CD14-positive monocyte (primary cell): Measurements from ENCODE around the gene SLC6A20. TPM values are rescaled to one million over a fixed set of nuclear protein-coding genes. Genes with fewer than 3 reads are reported as not detected.
A peak's percentile ranks its signal among the peaks of the same experiment; 100 is the strongest.

Experiments used
- DNase-seq, 3 donors: peaks; one replicate each; pipeline ENCODE4 v3.0.0-alpha.2; 2011 to 2022
- H2AFZ ChIP-seq: 2 replicates; pipeline ENCODE4 v1.6.0; 2012; ENCODE audit warnings: mild to moderate bottlenecking, low read depth, low read length, inconsistent platforms; ENCODE audit not compliant: insufficient read depth, poor library complexity, severe bottlenecking
- H3K27ac ChIP-seq, 2 donors: 1 replicate in 1 of 2; 2 replicates in 1 of 2; pipeline ENCODE4 v1.5.1; 2012 to 2013; ENCODE audit warnings: low read length in 2 of 2, control low read depth in 1 of 2, inconsistent platforms in 1 of 2, low read depth in 1 of 2, mild to moderate bottlenecking in 1 of 2
- H3K27me3 ChIP-seq, 2 donors: one replicate each; pipeline versions ENCODE4 v1.6.0 to v1.6.1; 2011 to 2013; ENCODE audit warnings: low read length in 2 of 2; ENCODE audit not compliant: control insufficient read depth in 2 of 2, insufficient read depth in 2 of 2
- H3K36me3 ChIP-seq, 2 donors: replicated peaks in 1 of 2; 1 replicate in 1 of 2; 2 replicates in 1 of 2; pipeline versions ENCODE4 v1.5.1 to v1.6.1; 2012 to 2013; ENCODE audit warnings: low read length in 2 of 2, control low read depth in 1 of 2, inconsistent platforms in 1 of 2, mild to moderate bottlenecking in 1 of 2; ENCODE audit not compliant: insufficient read depth in 2 of 2, control insufficient read depth in 1 of 2
- H3K4me1 ChIP-seq, 2 donors: 1 replicate in 1 of 2; 2 replicates in 1 of 2; pipeline versions ENCODE4 v1.5.1 to v1.6.1; 2012 to 2013; ENCODE audit warnings: low read length in 2 of 2, control low read depth in 1 of 2, inconsistent platforms in 1 of 2, mild to moderate bottlenecking in 1 of 2, moderate library complexity in 1 of 2; ENCODE audit not compliant: insufficient read depth in 2 of 2, control insufficient read depth in 1 of 2
- H3K4me2 ChIP-seq: replicated peaks from 2 replicates; pipeline ENCODE3; 2012; ENCODE audit warnings: low read length, moderate library complexity, mild to moderate bottlenecking; ENCODE audit not compliant: poor library complexity, severe bottlenecking; ENCODE audit errors: extremely low read depth
- H3K4me3 ChIP-seq, 3 experiments: fragments of 200-600 bp in 1 of 3; sonication (generic) in 1 of 3; replicated peaks in 1 of 3; 1 replicate in 2 of 3; 2 replicates in 1 of 3; pipeline ENCODE4 v1.5.1; 2011 to 2013; ENCODE audit warnings: low read length in 3 of 3, mild to moderate bottlenecking in 3 of 3, control low read depth in 2 of 3, low read depth in 2 of 3, inconsistent platforms in 1 of 3, moderate library complexity in 1 of 3
- H3K79me2 ChIP-seq: 2 replicates; pipeline ENCODE4 v1.6.0; 2012; ENCODE audit warnings: mild to moderate bottlenecking, control low read depth, inconsistent platforms, low read length, moderate library complexity; ENCODE audit not compliant: insufficient read depth
- H3K9ac ChIP-seq: 2 replicates; pipeline ENCODE4 v1.6.0; 2017; ENCODE audit warnings: low read length, mild to moderate bottlenecking; ENCODE audit not compliant: insufficient read depth, poor library complexity, severe bottlenecking
- H3K9me3 ChIP-seq, 2 donors: replicated peaks in 1 of 2; 1 replicate in 1 of 2; 2 replicates in 1 of 2; pipeline versions ENCODE4 v1.5.1 to v1.6.1; 2012 to 2013; ENCODE audit warnings: low read length in 2 of 2, control low read depth in 1 of 2; ENCODE audit not compliant: control insufficient read depth in 1 of 2, insufficient read depth in 1 of 2
- H4K20me1 ChIP-seq: 2 replicates; pipeline ENCODE4 v1.6.0; 2012; ENCODE audit warnings: mild to moderate bottlenecking, low read length, control low read depth, moderate library complexity; ENCODE audit not compliant: insufficient read depth
- H3K27ac Mint-ChIP-seq, 7 donors: one replicate each; pipeline ENCODE4 v1.8.0; 2020; ENCODE audit warnings: mild to moderate bottlenecking in 7 of 7, mixed read lengths in 7 of 7, moderate library complexity in 6 of 7, inconsistent platforms in 2 of 7
- H3K27me3 Mint-ChIP-seq, 3 donors: one replicate each; pipeline ENCODE4 v1.8.0; 2021 to 2022; ENCODE audit warnings: low read depth in 3 of 3, mild to moderate bottlenecking in 3 of 3, mixed read lengths in 3 of 3, moderate library complexity in 3 of 3, inconsistent platforms in 1 of 3
- H3K36me3 Mint-ChIP-seq, 2 donors: one replicate each; pipeline ENCODE4 v1.8.0; 2020; ENCODE audit warnings: mixed read lengths in 2 of 2, inconsistent platforms in 1 of 2, mild to moderate bottlenecking in 1 of 2
- H3K4me1 Mint-ChIP-seq: one replicate; pipeline ENCODE4 v1.8.0; 2020; ENCODE audit warnings: mild to moderate bottlenecking, mixed read lengths
- H3K4me3 Mint-ChIP-seq, 2 donors: one replicate each; pipeline ENCODE4 v1.8.0; 2020; ENCODE audit warnings: mild to moderate bottlenecking in 2 of 2, mixed read lengths in 2 of 2, moderate library complexity in 1 of 2
- H3K9me3 Mint-ChIP-seq, 7 donors: one replicate each; pipeline ENCODE4 v1.8.0; 2020 to 2022; ENCODE audit warnings: mixed read lengths in 7 of 7, mild to moderate bottlenecking in 6 of 7, moderate library complexity in 6 of 7, inconsistent platforms in 2 of 7
- CTCF ChIP-seq: fragments of 200-600 bp; IDR thresholded peaks from one replicate; pipeline ENCODE4 v1.8.0; 2022; ENCODE audit warnings: antibody characterized with exemption, mild to moderate bottlenecking
- WGBS: methylation state at CpG from one replicate; pipeline ENCODE4 v1.1.5; 2013; ENCODE audit warnings: missing lambda C conversion rate; ENCODE audit not compliant: insufficient coverage; 5-methylcytosine and 5-hydroxymethylcytosine counted together
- intact Hi-C, 2 donors: fragments of 100-400 bp; cut with micrococcal nuclease; formaldehyde crosslinking; loops; one replicate each; pipeline versions ENCODE4 v1.15.0 to v1.15.1; 2023
- polyA plus RNA-seq, 3 donors: library from polyadenylated mRNA; depleted of rRNA in 1 of 3; unstranded in 2 of 3; stranded (reverse) in 1 of 3; fragments of 300-500 nt in 2 of 3; fragments of >200 nt in 1 of 3; fragmentation: Illumina TruSeq in 2 of 3; gene quantifications; 1 replicate in 2 of 3; 2 replicates in 1 of 3; pipeline ENCODE4 v1.2.3, GENCODE V29; 2012 to 2021

SLC6A20 gene
- polyA plus RNA-seq, 3 donors: not detected

GRCh38 chr3:45746165-45746776 is 50.1 kb downstream of the SLC6A20 start:
- no peak overlapping the region for H3K4me2 ChIP-seq
- peaks cover 13% of the 10 kb centered on the region for H3K4me1 Mint-ChIP-seq
- H3K27me3 Mint-ChIP-seq: peaks cover 0 to 3% (median 0%) of the 10 kb centered on the region in 3 donors
- no peak overlapping the region for H3K27ac ChIP-seq
- H3K36me3 Mint-ChIP-seq: peaks cover 43 to 60% of the 10 kb centered on the region in 2 donors
- no peak overlapping the region for H3K4me3 Mint-ChIP-seq
- H3K27me3 ChIP-seq: no peaks in the 10 kb centered on the region
- H4K20me1 ChIP-seq: peaks cover 17% of the 10 kb centered on the region
- no peak overlapping the region for H3K9ac ChIP-seq
- no peak overlapping the region for H3K27ac Mint-ChIP-seq
- intact Hi-C loops: no loop called here
- DNase-seq: no peak
- no peak overlapping the region for H3K4me3 ChIP-seq
- no peak for TF ChIP-seq CTCF
- H3K9me3 Mint-ChIP-seq: peaks cover 0 to 4% (median 0%) of the 10 kb centered on the region in 7 donors
- H3K9me3 ChIP-seq: no peaks in the 10 kb centered on the region
- 95% methylated on average over 32 of the region's 32 CpGs for WGBS
- peaks cover 8 to 9% of the 10 kb centered on the region in 2 donors for H3K4me1 ChIP-seq
- H3K79me2 ChIP-seq: no peaks in the 10 kb centered on the region
- H2AFZ ChIP-seq: no peak overlapping the region
- peaks cover 39 to 69% of the 10 kb centered on the region in 2 donors for H3K36me3 ChIP-seq

GRCh38 chr3:45742461-45743089 is 53.8 kb downstream of the SLC6A20 start:
- Mint-ChIP-seq H3K4me3 (no peak overlapping the region), H3K27ac (peak overlapping the region in 1 of 7 donors; percentile 3), H3K9me3 (peaks cover 0 to 2% (median 0%) of the 10 kb centered on the region in 7 donors), H3K36me3 (peaks cover 72 to 88% of the 10 kb centered on the region in 2 donors), H3K27me3 (no peaks in the 10 kb centered on the region), H3K4me1 (peaks cover 17% of the 10 kb centered on the region)
- H3K27ac ChIP-seq: no peak overlapping the region
- TF ChIP-seq CTCF: no peak
- H3K4me1 ChIP-seq: peaks cover 12% of the 10 kb centered on the region in 2 donors
- H4K20me1 ChIP-seq: peaks cover 20% of the 10 kb centered on the region
- H3K9ac ChIP-seq: no peak overlapping the region
- H3K27me3 ChIP-seq: no peaks in the 10 kb centered on the region
- no peaks in the 10 kb centered on the region for H3K79me2 ChIP-seq
- DNase-seq: no peak
- no peak overlapping the region for H3K4me3 ChIP-seq
- 100% methylated on average over 2 of the region's 4 CpGs for WGBS
- no peak overlapping the region for H3K4me2 ChIP-seq
- H2AFZ ChIP-seq: no peak overlapping the region
- no peaks in the 10 kb centered on the region for H3K9me3 ChIP-seq
- H3K36me3 ChIP-seq: peaks cover 76 to 99% of the 10 kb centered on the region in 2 donors
- intact Hi-C loops: no loop called here
